Measurements from ENCODE around the gene TBC1D10B. TPM values are rescaled to one million over a fixed set of nuclear protein-coding genes. Genes with fewer than 3 reads are reported as not detected.
A peak's percentile ranks its signal among the peaks of the same experiment; 100 is the strongest.

The TBC1D10B gene
- total and polyA plus RNA-seq, 9 of the 15 experiments (the other 6 are each of a cell fraction or from before 2014, with no cell fraction given) = 2.2 to 55.4 (median 17.5) TPM

- TF ChIP-seq TFAP4 (CRISPR knock-in tag; IDR thresholded peaks at IDR 0.05; ENCODE audit: borderline replicate concordance) (peak; percentile 89), POLR2G (IDR thresholded peaks at IDR 0.05; ENCODE audit: low read depth, low read length) (peak; percentile 84), GABPA (tag; conservative IDR thresholded peaks at IDR 0.05; ENCODE audit: low read depth) (peak; percentile 96), THAP12 (CRISPR knock-in tag; IDR thresholded peaks at IDR 0.05) (peak; percentile 98), SIN3B (IDR thresholded peaks at IDR 0.05; ENCODE audit: low read depth) (peak; percentile 74; the same call in 1 of the 2 replicates), ID3 (CRISPR knock-in tag; IDR thresholded peaks at IDR 0.05) (no peak), ID3 (tag; IDR thresholded peaks at IDR 0.05) (peak; percentile 74; the same call in 1 of the 2 replicates), NCOR1 (IDR thresholded peaks at IDR 0.05) (0 out of 2 replicates have a peak, but pooled peaks have one; percentile 10), CBX5 (IDR thresholded peaks at IDR 0.05; ENCODE audit: borderline replicate concordance, low read depth) (0 out of 2 replicates have a peak, but pooled peaks have one; percentile 21), VEZF1 (CRISPR knock-in tag; IDR thresholded peaks at IDR 0.05) (peak; percentile 74), NFRKB (IDR thresholded peaks at IDR 0.05; ENCODE audit: low read depth) (no peak), DACH1 (IDR thresholded peaks at IDR 0.05; ENCODE audit: partially characterized antibody) (peak; percentile 18)
Measured at GRCh38 chr16:30395155-30395991, 25.1 kb upstream of the TBC1D10B start, which contains the start of gene ZNF48 (continued).

All from K562 (cell line).